Measurements from ENCODE around the gene GALNT14.

DNA sequence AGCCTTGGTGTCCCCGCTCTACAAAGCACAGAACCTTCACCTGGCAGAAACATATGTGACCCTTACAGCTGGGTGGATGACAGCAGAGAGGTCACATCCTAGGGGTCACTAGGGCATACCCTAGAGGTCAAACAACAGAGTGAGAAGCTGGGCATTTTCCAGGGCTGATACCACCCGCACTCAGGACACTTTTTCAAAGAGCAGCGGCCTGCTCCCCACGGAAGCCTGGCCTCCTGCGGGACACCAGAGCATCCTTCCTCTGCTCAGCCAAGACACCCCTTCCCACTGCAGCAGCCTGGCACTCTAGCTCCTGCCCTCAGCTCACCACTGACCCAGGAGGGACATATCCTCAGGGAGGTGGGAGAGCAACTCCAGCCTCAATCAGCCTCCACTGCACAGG, 86.0 kb downstream of the GALNT14 start:
- TF ChIP-seq, protein P1, sequence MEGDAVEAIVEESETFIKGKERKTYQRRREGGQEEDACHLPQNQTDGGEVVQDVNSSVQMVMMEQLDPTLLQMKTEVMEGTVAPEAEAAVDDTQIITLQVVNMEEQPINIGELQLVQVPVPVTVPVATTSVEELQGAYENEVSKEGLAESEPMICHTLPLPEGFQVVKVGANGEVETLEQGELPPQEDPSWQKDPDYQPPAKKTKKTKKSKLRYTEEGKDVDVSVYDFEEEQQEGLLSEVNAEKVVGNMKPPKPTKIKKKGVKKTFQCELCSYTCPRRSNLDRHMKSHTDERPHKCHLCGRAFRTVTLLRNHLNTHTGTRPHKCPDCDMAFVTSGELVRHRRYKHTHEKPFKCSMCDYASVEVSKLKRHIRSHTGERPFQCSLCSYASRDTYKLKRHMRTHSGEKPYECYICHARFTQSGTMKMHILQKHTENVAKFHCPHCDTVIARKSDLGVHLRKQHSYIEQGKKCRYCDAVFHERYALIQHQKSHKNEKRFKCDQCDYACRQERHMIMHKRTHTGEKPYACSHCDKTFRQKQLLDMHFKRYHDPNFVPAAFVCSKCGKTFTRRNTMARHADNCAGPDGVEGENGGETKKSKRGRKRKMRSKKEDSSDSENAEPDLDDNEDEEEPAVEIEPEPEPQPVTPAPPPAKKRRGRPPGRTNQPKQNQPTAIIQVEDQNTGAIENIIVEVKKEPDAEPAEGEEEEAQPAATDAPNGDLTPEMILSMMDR (IDR thresholded peaks at IDR 0.05): no peak
- TF ChIP-seq EP300 (IDR thresholded peaks at IDR 0.05) (no peak), POLR2AphosphoS5 (IDR thresholded peaks at IDR 0.05) (no peak)

Data from gastroesophageal sphincter (tissue), 3 donors.